Lower leg skin (tissue), 3 donors: ENCODE data around the gene KCTD10.

ENCODE experiments used
- CTCF ChIP-seq, 3 donors: fragments of 450-650 bp; IDR thresholded peaks; one replicate each; pipeline ENCODE4 v1.5.1; 2016; ENCODE audit warnings: antibody characterized with exemption in 3 of 3, mild to moderate bottlenecking in 3 of 3, moderate library complexity in 2 of 3
- POLR2A ChIP-seq, 2 donors: fragments of 450-650 bp; IDR thresholded peaks; one replicate each; pipeline ENCODE4 v1.6.1; 2016 to 2017; ENCODE audit warnings: antibody characterized with exemption in 2 of 2, mild to moderate bottlenecking in 1 of 2, moderate library complexity in 1 of 2

- TF ChIP-seq CTCF (IDR thresholded peaks at IDR 0.05) (no peak), POLR2A (IDR thresholded peaks at IDR 0.05) (no peak)
Observed at GRCh38 chr12:109448707-109449390, 28.3 kb downstream of the KCTD10 start.
